ENCODE results near the gene BICC1. TPM values are rescaled to one million over a fixed set of nuclear protein-coding genes. Genes with fewer than 3 reads are reported as not detected.

Gene BICC1
- total and polyA plus RNA-seq, 10 donors: 0.86 to 5.4 (median 3.5) TPM

DNA sequence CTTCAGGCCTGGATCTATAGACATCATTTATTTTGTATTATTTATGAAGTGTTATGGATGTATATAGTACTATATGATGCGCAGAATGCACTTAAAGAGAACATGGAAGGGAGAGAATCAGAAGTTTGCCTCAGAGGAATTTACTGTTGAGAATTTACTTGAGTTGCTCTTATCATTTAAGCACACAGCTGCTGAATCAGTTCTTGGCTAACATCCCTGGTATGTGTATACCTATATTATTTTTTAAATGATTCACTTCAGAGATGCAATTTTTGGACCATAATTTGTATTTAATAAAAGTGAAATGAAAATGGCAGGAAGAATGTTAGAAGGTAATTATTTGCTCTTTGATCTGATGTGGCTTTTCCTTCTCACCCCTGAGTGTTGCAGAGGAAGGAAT is 191.6 kb downstream of the BICC1 start:
- TF ChIP-seq POLR2AphosphoS5 (IDR thresholded peaks at IDR 0.05) (no peak), CTCF (IDR thresholded peaks at IDR 0.05 in 8 of 11, conservative IDR thresholded peaks at IDR 0.05 in 3 of 11) (no peak), POLR2A (IDR thresholded peaks at IDR 0.05) (no peak)
- H3K27ac ChIP-seq: no peak overlapping the region
- H3K36me3 ChIP-seq: no peaks in the 10 kb centered on the region
- H3K9me3 ChIP-seq: no peaks in the 10 kb centered on the region
- WGBS, 5 donors: 92 to 96% (median 95%) methylated on average over 1 of the region's 1 CpG
- H3K4me1 ChIP-seq: no peaks in the 10 kb centered on the region
- H3K27me3 ChIP-seq (replicated peaks in 1 of 7): no peaks in the 10 kb centered on the region
- intact Hi-C loops (cut with DNase I; ENCODE audit: low total_unique reads): no loop called here
- H3K4me3 ChIP-seq: no peak overlapping the region
- DNase-seq: no peak

- TF ChIP-seq POLR2A (IDR thresholded peaks at IDR 0.05): no peak
- H3K4me1 ChIP-seq: no peaks in the 10 kb centered on the region
- DNase-seq: no peak
- no peak overlapping the region for H3K4me3 ChIP-seq
- WGBS, 5 donors: 42 to 50% (median 43%) methylated on average over 5 of the region's 5 CpGs
- no peaks in the 10 kb centered on the region for H3K9me3 ChIP-seq
- no peaks in the 10 kb centered on the region for H3K27me3 ChIP-seq (replicated peaks in 1 of 7)
- no peak overlapping the region for H3K27ac ChIP-seq
- intact Hi-C loops (cut with DNase I; ENCODE audit: low total_unique reads): no loop called here
- no peaks in the 10 kb centered on the region for H3K36me3 ChIP-seq
These were observed 192.0 kb downstream of the BICC1 start for GRCh38 chr10:58704671-58705141.

GRCh38 chr10:58706836-58707235 is 194.2 kb downstream of the BICC1 start:
- 72 to 81% (median 78%) methylated on average over 1 of the region's 1 CpG for WGBS, 5 donors
- DNase-seq: no peak
- intact Hi-C loops (cut with DNase I; ENCODE audit: low total_unique reads): no loop called here

DNA sequence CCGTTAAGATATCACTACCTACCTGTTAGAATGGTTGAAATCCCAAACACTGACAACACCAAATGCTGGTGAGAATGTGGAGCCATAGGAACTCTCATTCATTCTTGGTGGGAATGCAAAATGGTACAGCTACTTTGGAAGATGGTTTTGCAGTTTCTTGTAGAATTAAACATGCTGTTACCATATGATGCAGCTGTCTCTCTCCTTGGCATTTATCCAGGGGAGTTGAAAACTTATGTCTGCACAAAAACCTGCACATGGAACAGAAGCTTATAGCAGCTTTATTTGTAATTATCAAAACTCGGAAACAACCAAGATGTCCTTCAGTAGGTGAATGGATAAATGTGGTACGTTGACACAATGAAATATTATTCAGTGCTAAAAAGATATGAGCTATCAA is 199.5 kb downstream of the BICC1 start:
- H3K27ac ChIP-seq: no peak overlapping the region
- no peaks in the 10 kb centered on the region for H3K27me3 ChIP-seq (replicated peaks in 1 of 7)
- H3K36me3 ChIP-seq: no peaks in the 10 kb centered on the region
- WGBS, 5 donors: 77 to 92% (median 83%) methylated on average over 3 of the region's 3 CpGs
- DNase-seq: no peak
- TF ChIP-seq POLR2AphosphoS5 (IDR thresholded peaks at IDR 0.05) (no peak), CTCF (IDR thresholded peaks at IDR 0.05 in 8 of 11, conservative IDR thresholded peaks at IDR 0.05 in 3 of 11) (no peak), POLR2A (IDR thresholded peaks at IDR 0.05) (no peak)
- intact Hi-C loops (cut with DNase I; ENCODE audit: low total_unique reads): no loop called here
- no peaks in the 10 kb centered on the region for H3K4me1 ChIP-seq
- H3K9me3 ChIP-seq: no peaks in the 10 kb centered on the region
- H3K4me3 ChIP-seq: no peak overlapping the region

More at GRCh38 chr10:58706836-58707235, 194.2 kb downstream of the BICC1 start:
- H3K9me3 ChIP-seq: no peaks in the 10 kb centered on the region
- no peaks in the 10 kb centered on the region for H3K36me3 ChIP-seq
- TF ChIP-seq CTCF (IDR thresholded peaks at IDR 0.05 in 8 of 11, conservative IDR thresholded peaks at IDR 0.05 in 3 of 11): no peak
- TF ChIP-seq POLR2A (IDR thresholded peaks at IDR 0.05): no peak
- no peak for TF ChIP-seq POLR2AphosphoS5 (IDR thresholded peaks at IDR 0.05)
- no peaks in the 10 kb centered on the region for H3K4me1 ChIP-seq
- no peak overlapping the region for H3K4me3 ChIP-seq
- H3K27me3 ChIP-seq (replicated peaks in 1 of 7): no peaks in the 10 kb centered on the region
- H3K27ac ChIP-seq: no peak overlapping the region

GRCh38 chr10:58712982-58713381 is 200.3 kb downstream of the BICC1 start:
- Histone ChIP-seq H3K27me3 (replicated peaks in 1 of 7) (no peaks in the 10 kb centered on the region), H3K9me3 (no peaks in the 10 kb centered on the region), H3K4me1 (no peaks in the 10 kb centered on the region), H3K27ac (no peak overlapping the region), H3K4me3 (no peak overlapping the region), H3K36me3 (no peaks in the 10 kb centered on the region)
- intact Hi-C loops (cut with DNase I; ENCODE audit: low total_unique reads): no loop called here
- TF ChIP-seq POLR2A (IDR thresholded peaks at IDR 0.05): no peak
- no peak for TF ChIP-seq CTCF (IDR thresholded peaks at IDR 0.05 in 8 of 11, conservative IDR thresholded peaks at IDR 0.05 in 3 of 11)
- TF ChIP-seq POLR2AphosphoS5 (IDR thresholded peaks at IDR 0.05): no peak
- 63 to 97% (median 83%) methylated on average over 1 of the region's 1 CpG for WGBS, 5 donors
- DNase-seq: no peak

Data from spleen (tissue), 11 donors.